DMS153 treated with DMSO at 0.1 percent for 48 hours (cell line): ENCODE measurements around the gene ANXA11.

Source experiments
- DNase-seq: peaks from one replicate; lab custom pipeline; 2025; ENCODE audit not compliant: unreplicated experiment; lab: John Stamatoyannopoulos, UW

The ANXA11 gene

GRCh38 chr10:80188713-80189112 lies 16.6 kb downstream of the ANXA11 start:
- no peak for DNase-seq

- DNase-seq, result peak; percentile 71
Measured at GRCh38 chr10:80187465-80188409, 17.6 kb downstream of the ANXA11 start.

GRCh38 chr10:80187060-80187459 lies 18.3 kb downstream of the ANXA11 start:
- no peak for DNase-seq

- DNase-seq, result peak; percentile 37
Measured at GRCh38 chr10:80186364-80187012, 18.8 kb downstream of the ANXA11 start.

- no peak for DNase-seq
Measured at GRCh38 chr10:80185578-80186299, 19.6 kb downstream of the ANXA11 start.

GRCh38 chr10:80184291-80184690 lies 21.0 kb downstream of the ANXA11 start:
- DNase-seq, result no peak

GRCh38 chr10:80183436-80183835 lies 21.9 kb downstream of the ANXA11 start:
- DNase-seq, result no peak

GRCh38 chr10:80182986-80183385 lies 22.4 kb downstream of the ANXA11 start:
- DNase-seq, result no peak

- DNase-seq, result no peak
Measured at GRCh38 chr10:80177781-80178636, 27.3 kb downstream of the ANXA11 start.

- DNase-seq, result no peak
Measured at GRCh38 chr10:80176526-80176925, 28.8 kb downstream of the ANXA11 start.

GRCh38 chr10:80174641-80175395 lies 30.5 kb downstream of the ANXA11 start:
- DNase-seq, result no peak

GRCh38 chr10:80173466-80173865 lies 31.9 kb downstream of the ANXA11 start:
- DNase-seq, result peak; percentile 24

GRCh38 chr10:80172896-80173295 lies 32.4 kb downstream of the ANXA11 start:
- DNase-seq, result peak; percentile 24

GRCh38 chr10:80171248-80171660 lies 34.1 kb downstream of the ANXA11 start:
- DNase-seq, result no peak

- DNase-seq, result no peak
Measured at GRCh38 chr10:80170641-80171040, 34.7 kb downstream of the ANXA11 start.

GRCh38 chr10:80170026-80170425 lies 35.3 kb downstream of the ANXA11 start:
- no peak for DNase-seq

GRCh38 chr10:80168679-80169380 lies 36.5 kb downstream of the ANXA11 start:
- no peak for DNase-seq

- DNase-seq, result no peak
Measured at GRCh38 chr10:80168162-80168511, 37.2 kb downstream of the ANXA11 start.

- DNase-seq, result no peak
Measured at GRCh38 chr10:80167471-80168161, 37.7 kb downstream of the ANXA11 start.
